ENCODE data around the gene PLEKHA3.

Gene PLEKHA3

GRCh38 chr2:178514664-178515063, 34.4 kb downstream of the PLEKHA3 start:
- Histone ChIP-seq H3K9ac (ENCODE audit: low read length) (no peak overlapping the region), H3K4me3 (ENCODE audit: insufficient read depth, low read length, poor library complexity, severe bottlenecking) (no peak overlapping the region), H3K9me3 (ENCODE audit: insufficient read depth, low read length) (no peaks in the 10 kb centered on the region), H3K27ac (ENCODE audit: low read depth, low read length) (no peak overlapping the region), H3F3A (ENCODE audit: insufficient read depth) (no peaks in the 10 kb centered on the region), H4K20me1 (ENCODE audit: low read depth, low read length) (no peaks in the 10 kb centered on the region), H2AFZ (ENCODE audit: low read depth, low read length, severe bottlenecking) (no peak overlapping the region), H3K4me2 (ENCODE audit: low read depth, low read length, poor library complexity, severe bottlenecking) (no peak overlapping the region), H3K36me3 (ENCODE audit: low read length) (no peaks in the 10 kb centered on the region), H3K79me2 (ENCODE audit: insufficient read depth, low read length) (no peaks in the 10 kb centered on the region), H3K9me2 (replicated peaks; ENCODE audit: insufficient read depth, low read length) (no peaks in the 10 kb centered on the region), H3K27me3 (ENCODE audit: low read length) (no peaks in the 10 kb centered on the region)
- no peak for TF ChIP-seq EZH2phosphoT487 (conservative IDR thresholded peaks at IDR 0.05; ENCODE audit: low read length)
- no peak for TF ChIP-seq CTCF (IDR thresholded peaks at IDR 0.05; ENCODE audit: insufficient read depth, low read length, poor library complexity, severe bottlenecking)

GRCh38 chr2:178517496-178517895, 37.2 kb downstream of the PLEKHA3 start:
- Histone ChIP-seq H3F3A (ENCODE audit: insufficient read depth) (0 out of 2 replicates have a peak, but pooled peaks cover under 1% of the 10 kb centered on the region), H3K79me2 (ENCODE audit: insufficient read depth, low read length) (no peaks in the 10 kb centered on the region), H4K20me1 (ENCODE audit: low read depth, low read length) (no peaks in the 10 kb centered on the region), H3K27me3 (ENCODE audit: low read length) (no peaks in the 10 kb centered on the region), H3K4me3 (ENCODE audit: insufficient read depth, low read length, poor library complexity, severe bottlenecking) (no peak overlapping the region), H3K36me3 (ENCODE audit: low read length) (no peaks in the 10 kb centered on the region), H3K27ac (ENCODE audit: low read depth, low read length) (no peak overlapping the region), H3K9me3 (ENCODE audit: insufficient read depth, low read length) (no peaks in the 10 kb centered on the region), H2AFZ (ENCODE audit: low read depth, low read length, severe bottlenecking) (no peak overlapping the region), H3K9ac (ENCODE audit: low read length) (no peak overlapping the region), H3K9me2 (replicated peaks; ENCODE audit: insufficient read depth, low read length) (no peaks in the 10 kb centered on the region), H3K4me2 (ENCODE audit: low read depth, low read length, poor library complexity, severe bottlenecking) (no peak overlapping the region)
- no peak for TF ChIP-seq EZH2phosphoT487 (conservative IDR thresholded peaks at IDR 0.05; ENCODE audit: low read length)
- no peak for TF ChIP-seq CTCF (IDR thresholded peaks at IDR 0.05; ENCODE audit: insufficient read depth, low read length, poor library complexity, severe bottlenecking)

GRCh38 chr2:178521304-178522150, 41.3 kb downstream of the PLEKHA3 start:
- H3K27me3 ChIP-seq (ENCODE audit: low read length) = no peaks in the 10 kb centered on the region
- no peak overlapping the region for H3K4me3 ChIP-seq (ENCODE audit: insufficient read depth, low read length, poor library complexity, severe bottlenecking)
- H3K36me3 ChIP-seq (ENCODE audit: low read length) = no peaks in the 10 kb centered on the region
- no peaks in the 10 kb centered on the region for H3K9me2 ChIP-seq (replicated peaks; ENCODE audit: insufficient read depth, low read length)
- peaks cover 24% of the 10 kb centered on the region for H3K79me2 ChIP-seq (ENCODE audit: insufficient read depth, low read length)
- no peak overlapping the region for H3K4me2 ChIP-seq (ENCODE audit: low read depth, low read length, poor library complexity, severe bottlenecking)
- no peak for TF ChIP-seq EZH2phosphoT487 (conservative IDR thresholded peaks at IDR 0.05; ENCODE audit: low read length)
- TF ChIP-seq CTCF (IDR thresholded peaks at IDR 0.05; ENCODE audit: insufficient read depth, low read length, poor library complexity, severe bottlenecking) = no peak
- no peak overlapping the region for H3K9ac ChIP-seq (ENCODE audit: low read length)
- H3F3A ChIP-seq (ENCODE audit: insufficient read depth) = 0 out of 2 replicates have a peak, but pooled peaks cover 4% of the 10 kb centered on the region
- H4K20me1 ChIP-seq (ENCODE audit: low read depth, low read length) = no peaks in the 10 kb centered on the region; the same call in 1 of the 2 replicates
- H3K27ac ChIP-seq (ENCODE audit: low read depth, low read length) = no peak overlapping the region
- H3K9me3 ChIP-seq (ENCODE audit: insufficient read depth, low read length) = no peaks in the 10 kb centered on the region
- H2AFZ ChIP-seq (ENCODE audit: low read depth, low read length, severe bottlenecking) = no peak overlapping the region

All from SU-DHL-6 (cell line).